K562 (cell line): ENCODE measurements around the gene CDX1. TPM values are rescaled to one million over a fixed set of nuclear protein-coding genes. Genes with fewer than 3 reads are reported as not detected.

ENCODE experiments used
- ATAC-seq: fragments of 200-7000 bp; cut with Tn5 transposase; 3 replicates; pipeline ENCODE4 v1.9.1; 2020; ENCODE audit warnings: moderate library complexity
- BruUV-seq: library from RNA; stranded (reverse); fragments of 400-500 nt; replicated peaks from 2 replicates; lab custom pipeline; 2021; lab: Mats Ljungman, UMichigan
- CTCF ChIA-PET: fragments of 300-600 bp; formaldehyde crosslinking; extraction: SDS; loops from one replicate; lab custom pipeline; 2021; ENCODE audit warnings: low intra/inter-chr PET ratio; lab: Yijun Ruan, JAX
- POLR2A ChIA-PET: fragments of 300-600, 350-650 bp; sonication (Branson Sonifier 250); formaldehyde crosslinking; extraction: SDS; loops from one replicate; lab custom pipeline; 2021; ENCODE audit warnings: antibody characterized with exemption, inconsistent platforms; lab: Yijun Ruan, JAX
- DNase-seq, 4 experiments: peaks; one replicate each; pipeline versions ENCODE4 v3.0.0 to v3.0.0-alpha.2; 2011 to 2018; ENCODE audit warnings: low spot score in 3 of 4, mixed read lengths in 3 of 4; ENCODE audit errors: extremely low read depth in 1 of 4
- FAIRE-seq: peaks from 2 replicates; lab custom pipeline; 2011; peaks lifted over from hg19 to GRCh38; lab: Jason Lieb, UNC
- H2AFZ ChIP-seq: 2 replicates; pipeline ENCODE4 v1.6.0; 2011; ENCODE audit warnings: low read depth, low read length, control low read depth, inconsistent platforms
- H3K27ac ChIP-seq: fragments of 200-600 bp; 3 replicates; pipeline ENCODE4 v1.8.0; 2011; ENCODE audit warnings: low read depth, mild to moderate bottlenecking, control low read depth, inconsistent platforms, low read length, moderate library complexity, mixed read lengths; ENCODE audit errors: extremely low read depth
- H3K27me3 ChIP-seq, 2 experiments: fragments of 300-600 bp in 1 of 2; 2 replicates in 1 of 2; 3 replicates in 1 of 2; pipeline versions ENCODE4 v1.6.0 to v1.8.0; 2011; ENCODE audit warnings: inconsistent platforms in 2 of 2, low read length in 2 of 2, mild to moderate bottlenecking in 1 of 2, mixed read lengths in 1 of 2, moderate library complexity in 1 of 2; ENCODE audit not compliant: control insufficient read depth in 2 of 2, insufficient read depth in 2 of 2
- H3K36me3 ChIP-seq: fragments of 300-600 bp; 3 replicates; pipeline ENCODE4 v1.8.0; 2011; ENCODE audit warnings: mild to moderate bottlenecking, low read length, inconsistent platforms; ENCODE audit not compliant: control insufficient read depth, insufficient read depth
- H3K4me1 ChIP-seq, 2 experiments: fragments of 200-600 bp in 1 of 2; replicated peaks in 1 of 2; 2 replicates in 1 of 2; 3 replicates in 1 of 2; pipeline versions ENCODE4 v1.5.1 to v1.8.0; 2011; ENCODE audit warnings: inconsistent platforms in 2 of 2, low read length in 2 of 2, mild to moderate bottlenecking in 1 of 2, mixed read lengths in 1 of 2, moderate library complexity in 1 of 2; ENCODE audit not compliant: control insufficient read depth in 2 of 2, insufficient read depth in 2 of 2
- H3K4me2 ChIP-seq: 2 replicates; pipeline ENCODE4 v1.6.1; 2011; ENCODE audit warnings: low read length, control low read depth, inconsistent platforms, mixed read lengths; ENCODE audit not compliant: insufficient read depth
- H3K4me3 ChIP-seq: fragments of 200-600 bp; sonication (generic), shearing (Covaris generic); 2 replicates; pipeline ENCODE4 v1.5.1; 2016; ENCODE audit warnings: control low read depth, inconsistent platforms
- H3K79me2 ChIP-seq: fragments of 200-600 bp; 3 replicates; pipeline ENCODE4 v1.8.0; 2011; ENCODE audit warnings: low read length, inconsistent platforms; ENCODE audit not compliant: control insufficient read depth, insufficient read depth
- H3K9ac ChIP-seq, 2 experiments: 2 replicates each; pipeline versions ENCODE4 v1.6.0 to v1.6.1; 2011; ENCODE audit warnings: low read depth in 2 of 2, low read length in 2 of 2, control low read depth in 1 of 2, inconsistent platforms in 1 of 2, mild to moderate bottlenecking in 1 of 2, mixed read lengths in 1 of 2; ENCODE audit not compliant: insufficient read depth in 1 of 2
- H3K9me1 ChIP-seq: one replicate; pipeline ENCODE4 v1.6.0; 2011; ENCODE audit warnings: inconsistent platforms, mild to moderate bottlenecking, low read length, moderate library complexity; ENCODE audit not compliant: control insufficient read depth, insufficient read depth
- H3K9me3 ChIP-seq: replicated peaks from 2 replicates; pipeline ENCODE4 v1.5.1; 2011; ENCODE audit warnings: low read depth, low read length, inconsistent platforms; ENCODE audit not compliant: control insufficient read depth, insufficient read depth
- H4K20me1 ChIP-seq: replicated peaks from 2 replicates; pipeline ENCODE4 v1.6.1; 2011; ENCODE audit warnings: low read length, inconsistent platforms, mixed read lengths; ENCODE audit not compliant: control insufficient read depth, insufficient read depth
- CHD1 ChIP-seq: fragments of 200-600 bp; sonication (generic); IDR thresholded peaks from one replicate; pipeline ENCODE4 v1.6.1; 2012; ENCODE audit warnings: mild to moderate bottlenecking, moderate library complexity, low read length, inconsistent platforms
- CREB1 ChIP-seq, 2 experiments: sonication (generic) in 1 of 2; formaldehyde crosslinking in 1 of 2; IDR thresholded peaks; 2 replicates each; pipeline versions ENCODE4 v1.6.1 to v1.8.0; 2012 to 2022; ENCODE audit warnings: inconsistent platforms in 1 of 2, mild to moderate bottlenecking in 1 of 2, missing genetic modification reagents in 1 of 2, moderate library complexity in 1 of 2
- ESRRB ChIP-seq: fragments of 250-450 bp; sonication (Bioruptor Pico); IDR thresholded peaks from 2 replicates; pipeline ENCODE4 v1.5.0; 2020; ENCODE audit warnings: mild to moderate bottlenecking, moderate library complexity, borderline replicate concordance
- HINFP ChIP-seq: fragments of 450-650 bp; conservative IDR thresholded peaks from 2 replicates; pipeline ENCODE4 v1.6.1; 2016; ENCODE audit warnings: missing genetic modification characterization, low read depth, mild to moderate bottlenecking, control low read depth, missing compliant biosample characterization
- HSF4 ChIP-seq: fragments of 250-450 bp; sonication (Bioruptor Pico); IDR thresholded peaks from 2 replicates; pipeline ENCODE4 v2.1.2; 2022; ENCODE audit warnings: mild to moderate bottlenecking, moderate library complexity, borderline replicate concordance
- MAX ChIP-seq: sonication (generic); formaldehyde crosslinking; IDR thresholded peaks from 2 replicates; pipeline ENCODE4 v1.9.0; 2022; ENCODE audit warnings: mild to moderate bottlenecking, missing genetic modification reagents
- NCOA1 ChIP-seq: fragments of 450-650 bp; IDR thresholded peaks from 2 replicates; pipeline ENCODE4 v1.6.1; 2016; ENCODE audit warnings: low read depth
- NR3C1 ChIP-seq: sonication (generic); formaldehyde crosslinking; IDR thresholded peaks from 2 replicates; pipeline ENCODE4 v1.8.1; 2022; ENCODE audit warnings: missing genetic modification reagents
- PCBP2 ChIP-seq: fragments of 200-400 bp; formaldehyde crosslinking; IDR thresholded peaks from 2 replicates; pipeline ENCODE4 v1.6.1; 2018; ENCODE audit warnings: low read length, low read depth, mild to moderate bottlenecking, moderate library complexity; ENCODE audit not compliant: poor library complexity, severe bottlenecking
- WHSC1 ChIP-seq: IDR thresholded peaks from one replicate; pipeline ENCODE4 v1.6.1; 2012; ENCODE audit warnings: low read length, control low read depth, inconsistent platforms
- ZBTB7A ChIP-seq: IDR thresholded peaks from 2 replicates; pipeline ENCODE4 v1.6.1; 2011; ENCODE audit warnings: low read depth, mild to moderate bottlenecking, low read length, moderate library complexity, borderline replicate concordance; ENCODE audit not compliant: control insufficient read depth
- ZNF274 ChIP-seq: IDR thresholded peaks from 2 replicates; pipeline ENCODE4 v1.6.1; 2011; ENCODE audit warnings: low read depth, mild to moderate bottlenecking, low read length, moderate library complexity, borderline replicate concordance
- WGBS: fragments of 100-300 bp; shearing (Covaris generic); methylation state at CpG from one replicate; pipeline ENCODE4 v1.1.6; 2016; ENCODE audit warnings: low coverage, mixed read lengths; ENCODE audit not compliant: insufficient coverage; ENCODE audit errors: missing lambda C conversion rate; 5-methylcytosine and 5-hydroxymethylcytosine counted together
- in situ Hi-C: fragments of 300-500 bp; cut with MboI; formaldehyde crosslinking; loops from 4 replicates; pipeline ENCODE4 v1.15.0; 2018; ENCODE audit warnings: inconsistent platforms, mixed read lengths
- intact Hi-C: fragments of 100-400 bp; cut with micrococcal nuclease; formaldehyde crosslinking; loops from 2 replicates; pipeline ENCODE4 v1.14.2; 2022
- polyA plus RNA-seq, 8 experiments: library from polyadenylated mRNA; depleted of rRNA in 4 of 8; stranded (reverse) in 5 of 8; unstranded in 3 of 8; fragments of >200 nt; fragmentation: Nextera tagmentation in 2 of 8; fragmentation: Illumina TruSeq in 1 of 8; extraction: Ambion mirVana in 2 of 8; extraction: Trizol in 1 of 8; gene quantifications; 2 replicates each; pipeline versions ENCODE4 v1.2.1 to v1.2.3, GENCODE V29; 2011 to 2014; ENCODE audit warnings: inconsistent platforms in 1 of 8, missing spikeins in 1 of 8
- total RNA-seq, 7 experiments: library from RNA; depleted of rRNA in 6 of 7; stranded (reverse); fragments of >200 nt in 6 of 7; fragmentation: Illumina TruSeq in 2 of 7; extraction: Trizol in 2 of 7; gene quantifications; 2 replicates each; pipeline versions ENCODE4 v1.2.1 to v1.2.3, GENCODE V29; 2011 to 2021; ENCODE audit warnings: low replicate concordance in 1 of 7

Gene CDX1
- total and polyA plus RNA-seq, 9 of the 15 experiments (the other 6 are each of a cell fraction or from before 2014, with no cell fraction given) = 0.06 to 0.16 TPM; not detected in 7

DNA sequence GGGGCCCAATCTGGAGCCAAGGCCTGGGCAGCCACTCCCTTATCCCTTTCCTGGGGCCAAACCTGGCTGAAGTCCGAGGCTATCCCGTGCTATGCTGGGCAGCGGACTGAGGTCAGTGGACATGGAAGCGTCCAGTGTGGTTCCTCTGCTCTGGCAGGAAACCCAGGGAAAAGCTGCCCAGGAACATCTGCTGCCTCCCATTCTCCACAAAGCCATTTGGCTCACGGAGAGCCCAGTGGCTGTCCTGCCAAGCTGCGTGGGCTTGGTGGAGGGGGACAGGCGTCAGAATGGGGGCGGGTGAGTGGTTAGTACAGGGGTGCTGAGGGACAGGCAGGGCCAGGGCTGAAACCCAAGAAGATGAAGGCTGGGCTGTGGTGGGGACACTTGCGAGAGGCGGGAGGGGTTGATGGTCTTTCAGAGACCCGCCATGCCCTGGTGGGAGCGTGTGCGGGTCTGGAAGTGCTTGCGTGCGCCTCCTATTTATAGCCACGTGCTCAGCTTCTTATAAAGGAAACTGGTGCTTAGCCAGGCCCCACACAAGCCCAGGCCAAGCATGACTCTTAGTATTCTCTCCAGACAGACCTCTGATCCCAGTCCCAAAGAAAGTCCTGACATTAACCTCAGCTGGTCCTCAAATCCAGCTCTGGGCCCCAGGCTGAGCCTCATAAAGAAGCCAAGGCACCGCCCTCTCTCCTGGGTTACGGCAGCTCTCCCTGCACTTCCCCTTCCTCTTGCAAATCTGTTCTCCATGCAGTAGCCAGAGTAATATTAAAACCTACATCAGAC is 13.9 kb downstream of the CDX1 start (continued):
- TF ChIP-seq ZBTB7A = no peak
- TF ChIP-seq CHD1 = no peak
- TF ChIP-seq HINFP (tag) = no peak
- no peak for TF ChIP-seq ZNF274
- TF ChIP-seq CREB1 (IDR thresholded peaks at IDR 0.05) = no peak
- TF ChIP-seq CREB1 (CRISPR knock-in tag; IDR thresholded peaks at IDR 0.05) = no peak
- TF ChIP-seq HSF4 (CRISPR knock-in tag) = no peak
- TF ChIP-seq, all 486 proteins: peak for 3

DNA sequence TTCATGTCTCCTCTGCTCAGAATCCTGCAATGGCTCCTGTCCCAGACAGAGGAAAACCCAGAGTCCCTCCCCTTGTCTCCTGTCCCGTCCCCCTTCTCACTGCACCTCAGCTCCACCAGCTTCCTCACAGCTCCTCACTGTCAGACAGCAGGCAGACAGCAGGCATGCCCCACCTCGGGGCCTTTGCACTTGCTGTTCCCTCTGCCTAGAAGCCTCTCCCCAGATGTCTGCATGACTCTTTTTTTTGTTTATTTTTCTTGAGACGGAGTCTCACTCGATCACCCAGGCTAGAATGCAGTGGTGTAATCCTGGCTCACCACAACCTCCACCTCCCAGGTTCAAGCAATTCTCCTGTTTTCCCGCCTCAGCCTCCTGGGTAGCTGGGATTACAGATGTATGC is 14.4 kb downstream of the CDX1 start:
- ATAC-seq (no peak), DNase-seq (no peak), FAIRE-seq (no peak)
- H3K4me1 ChIP-seq = peaks cover 0 to 4% of the 10 kb centered on the region in 2 experiments; a peak in 2 of 5 replicates
- no peaks in the 10 kb centered on the region for H3K36me3 ChIP-seq
- POLR2A ChIA-PET = interaction anchor here (0.9 kb wide), 1 partner anchor 12 kb away, joined by 4 read pairs; no protein-coding TSS in a partner anchor
- H2AFZ ChIP-seq = no peak overlapping the region
- H3K27ac ChIP-seq = no peak overlapping the region
- CTCF ChIA-PET = no interaction called here
- H3K27me3 ChIP-seq = peaks cover 4 to 52% of the 10 kb centered on the region in 2 experiments
- H3K9ac ChIP-seq = no peak overlapping the region
- no peaks in the 10 kb centered on the region for H3K9me1 ChIP-seq
- 12% methylated on average over 5 of the region's 5 CpGs for WGBS
- intact Hi-C loops (no loop called here), in situ Hi-C loops (no loop called here)
- H3K79me2 ChIP-seq = no peaks in the 10 kb centered on the region
- no peak overlapping the region for H3K4me3 ChIP-seq
- TF ChIP-seq NCOA1 = no peak
- no peak for TF ChIP-seq PCBP2
- TF ChIP-seq ESRRB (CRISPR knock-in tag) = no peak
- TF ChIP-seq MAX (CRISPR knock-in tag) = no peak
- TF ChIP-seq NR3C1 (CRISPR knock-in tag) = no peak
- TF ChIP-seq WHSC1 = no peak
- BruUV-seq = no TSS peak
- no peaks in the 10 kb centered on the region for H3K9me3 ChIP-seq
- H3K4me2 ChIP-seq = no peak overlapping the region
- no peaks in the 10 kb centered on the region for H4K20me1 ChIP-seq
